Fibroblast of peridontal ligament (primary cell): Measurements from ENCODE around the gene HMCES.
A peak's percentile ranks its signal among the peaks of the same experiment; 100 is the strongest.
"Not testable (repeated sequence)": the region's sequence is repeated elsewhere in the genome, so short reads cannot be mapped to it uniquely, and the experiment has no call there.

Experiments used
- DNase-seq: peaks from one replicate; pipeline ENCODE4 v3.0.0-alpha.2; 2010; ENCODE audit errors: extremely low read depth

Gene HMCES

DNA sequence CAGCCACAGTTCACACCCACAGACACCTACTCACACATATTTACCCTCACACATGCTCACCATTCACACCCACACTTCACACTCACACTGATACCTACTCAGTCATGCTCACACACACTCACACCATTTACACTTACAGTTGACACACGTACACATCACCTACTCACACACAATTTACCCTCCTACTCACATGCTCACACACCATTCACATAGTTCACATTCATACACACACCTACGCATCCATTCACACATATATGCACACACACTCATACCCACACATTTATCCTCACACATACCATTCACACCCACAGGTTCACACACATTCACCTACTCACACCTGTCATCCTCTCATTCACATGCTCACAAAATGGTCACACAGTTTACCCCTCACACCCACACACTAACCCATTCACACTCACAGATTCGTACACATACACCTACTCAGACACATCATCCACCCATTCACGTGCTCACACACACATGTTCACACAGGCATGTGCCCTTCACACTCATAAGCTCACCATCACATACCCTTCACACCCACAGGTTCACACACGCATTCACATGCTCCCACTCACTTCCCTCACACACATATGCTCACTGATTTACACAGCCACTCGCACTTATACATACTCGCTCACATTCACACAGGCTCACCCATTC lies 42.3 kb downstream of the HMCES start:
- no peak for DNase-seq

DNA sequence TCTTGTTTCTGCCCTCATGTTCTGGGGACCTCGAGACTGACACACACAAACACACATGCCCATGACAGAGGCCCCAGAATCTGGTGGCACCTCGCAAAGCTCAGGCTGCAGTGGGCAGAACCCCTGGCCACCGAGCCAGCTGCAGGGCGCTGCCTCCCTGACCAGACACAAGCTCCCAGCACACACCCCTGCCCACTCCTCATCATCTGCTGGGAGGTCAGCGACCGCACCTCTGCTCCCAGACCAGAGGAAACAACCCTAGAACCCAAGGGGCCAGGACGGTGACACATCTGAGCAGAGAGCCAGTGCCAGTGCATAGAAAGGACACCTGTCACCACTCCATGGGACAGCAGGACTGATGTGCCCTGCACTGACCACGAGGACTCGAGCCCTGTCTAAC lies 43.2 kb downstream of the HMCES start:
- DNase-seq: no peak

DNA sequence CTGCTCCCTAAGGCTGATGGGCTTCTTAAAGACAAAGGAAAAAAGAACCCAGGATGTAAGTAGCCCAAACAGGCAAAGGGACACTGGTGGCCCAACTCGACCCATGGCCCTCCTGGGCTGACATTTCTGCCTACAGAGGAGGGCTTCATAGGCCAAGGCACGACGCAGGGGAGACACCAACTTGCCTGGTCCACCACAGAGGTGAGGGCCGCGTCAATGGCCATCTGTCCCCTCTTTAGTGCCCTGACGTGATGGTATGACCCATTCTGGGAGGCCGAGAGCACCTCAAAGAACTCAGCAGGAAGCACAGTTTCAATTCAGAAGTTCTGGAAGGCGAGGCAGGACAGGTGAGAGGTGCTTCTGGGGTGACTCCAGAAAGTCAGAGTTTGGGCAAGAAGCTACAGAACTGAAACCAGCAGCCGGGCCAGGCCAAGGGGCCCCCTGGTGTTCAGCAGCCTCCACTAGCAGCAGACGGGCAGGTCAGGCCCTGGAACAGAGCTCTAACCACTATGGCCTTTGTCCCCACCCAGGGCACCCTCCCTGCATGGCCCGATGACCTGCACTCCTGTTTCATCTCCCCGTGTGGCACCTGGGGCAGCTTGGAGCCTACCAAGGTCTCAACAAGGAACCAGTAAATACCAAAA lies 45.1 kb downstream of the HMCES start:
- DNase-seq: no peak

DNA sequence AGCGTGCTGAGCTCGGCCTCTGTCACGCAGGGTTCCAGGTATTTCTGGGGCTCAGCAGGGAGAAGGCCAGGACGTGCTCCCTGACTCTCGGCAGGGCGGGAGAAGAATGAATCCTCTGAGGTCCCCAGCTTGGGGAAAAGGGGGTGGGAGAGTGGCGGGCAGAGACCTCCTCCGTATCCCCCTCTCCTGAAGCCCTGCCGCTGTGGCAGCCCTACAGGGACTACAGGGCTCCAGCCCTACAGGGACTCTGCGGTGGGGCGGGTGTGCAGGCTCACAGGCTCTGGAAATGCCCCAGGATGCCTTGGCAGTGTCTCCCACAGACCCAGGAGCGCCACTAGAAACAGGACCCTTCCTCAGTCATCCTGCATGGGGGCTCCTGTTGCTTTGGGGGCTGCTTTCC lies 46.2 kb downstream of the HMCES start:
- no peak for DNase-seq

DNA sequence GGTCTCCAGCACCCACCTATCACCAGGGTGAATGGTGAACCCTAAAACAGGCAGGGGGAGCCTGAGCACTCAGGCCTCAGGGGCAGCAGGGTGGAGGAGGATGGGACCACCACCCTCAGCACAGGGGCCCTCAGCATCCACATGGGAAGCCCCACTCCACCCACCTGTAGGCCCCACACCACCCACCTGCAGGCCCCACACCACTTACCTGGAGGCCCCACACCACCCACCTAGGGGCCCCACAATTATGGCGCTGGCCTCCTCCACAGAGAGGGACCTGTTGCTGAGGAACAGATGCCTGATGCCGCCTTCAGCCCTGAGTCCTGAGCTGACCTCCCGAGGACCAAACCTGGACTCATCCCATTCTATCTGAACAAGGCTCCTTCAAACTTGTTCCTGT lies 46.7 kb downstream of the HMCES start:
- no peak for DNase-seq

DNA sequence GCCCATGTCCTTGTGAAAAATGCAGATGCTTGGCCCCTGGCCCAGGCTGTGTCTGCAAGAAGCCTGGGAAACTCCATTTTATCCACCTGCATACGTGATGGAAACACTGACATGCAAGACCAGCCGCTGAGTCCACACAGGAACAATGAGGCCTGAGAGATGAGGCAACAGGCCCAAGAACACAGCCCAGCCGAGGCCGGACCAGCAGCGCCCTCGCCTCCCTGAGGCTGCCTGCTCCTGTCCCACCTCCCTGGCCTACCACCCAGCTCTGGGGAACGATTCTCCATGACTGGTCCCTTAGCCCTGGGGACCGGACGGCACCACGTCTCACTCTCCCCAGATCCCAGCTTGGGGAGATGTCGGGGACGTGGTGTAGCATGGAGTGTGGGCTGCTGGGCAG lies 47.5 kb downstream of the HMCES start:
- DNase-seq: no peak

DNA sequence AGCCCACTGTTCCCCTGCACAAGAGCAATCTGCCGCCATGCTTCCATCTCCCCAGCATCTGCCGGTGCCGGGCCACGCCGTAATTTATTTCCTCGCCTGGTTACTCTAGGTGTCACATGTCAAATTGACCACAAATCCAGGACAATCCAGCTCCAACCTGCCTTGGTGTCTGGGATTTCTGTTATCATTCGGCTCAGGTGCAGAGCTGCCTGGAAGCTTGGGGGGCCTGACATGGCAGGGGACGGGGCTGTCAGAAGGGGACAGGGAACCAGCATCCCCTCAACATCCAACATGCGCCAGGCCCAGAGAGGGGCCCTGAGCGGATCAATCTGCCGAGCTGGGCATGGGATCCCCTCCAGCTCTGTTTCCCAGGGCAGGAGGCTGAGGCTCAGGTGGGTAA lies 47.9 kb downstream of the HMCES start:
- no peak for DNase-seq

DNA sequence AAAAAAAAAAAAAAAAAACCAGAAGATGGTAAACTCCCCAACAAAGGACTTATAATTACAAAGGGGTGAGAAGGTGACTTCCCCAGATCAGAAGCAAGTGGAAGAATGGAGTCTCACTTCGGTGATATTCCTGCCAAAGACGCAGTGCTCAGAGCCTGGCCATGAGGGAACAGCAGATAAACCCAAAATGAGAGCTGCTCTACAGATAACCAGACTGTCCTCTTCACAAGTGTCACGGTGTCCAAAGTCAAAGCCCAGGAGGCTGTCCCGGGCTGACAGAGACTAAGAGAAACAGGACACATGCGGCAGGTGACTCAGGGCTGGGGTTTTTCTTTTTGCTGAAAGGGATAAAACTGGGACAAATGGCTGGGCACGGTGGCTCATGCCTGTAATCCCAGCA lies 48.8 kb downstream of the HMCES start:
- DNase-seq: no peak

DNA sequence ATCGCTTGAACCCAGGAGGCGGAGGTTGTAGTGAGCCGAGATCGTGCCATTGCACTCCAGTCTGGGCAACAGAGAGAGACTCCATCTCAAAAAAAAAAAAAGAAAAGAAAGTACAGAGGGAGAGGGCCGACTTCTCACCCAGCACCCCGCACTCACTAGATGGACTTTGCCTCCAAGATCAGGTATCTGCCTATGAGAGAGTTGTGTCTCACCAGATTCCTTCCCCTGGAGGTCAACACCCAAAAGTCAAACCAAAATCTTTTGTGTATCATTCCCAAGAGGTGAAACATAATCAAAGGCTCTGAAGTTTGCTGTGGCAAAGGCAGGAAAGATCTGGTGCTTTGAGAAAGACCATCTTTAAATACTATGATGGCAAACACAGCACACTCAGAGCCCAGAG lies 51.2 kb downstream of the HMCES start:
- DNase-seq: no peak

DNA sequence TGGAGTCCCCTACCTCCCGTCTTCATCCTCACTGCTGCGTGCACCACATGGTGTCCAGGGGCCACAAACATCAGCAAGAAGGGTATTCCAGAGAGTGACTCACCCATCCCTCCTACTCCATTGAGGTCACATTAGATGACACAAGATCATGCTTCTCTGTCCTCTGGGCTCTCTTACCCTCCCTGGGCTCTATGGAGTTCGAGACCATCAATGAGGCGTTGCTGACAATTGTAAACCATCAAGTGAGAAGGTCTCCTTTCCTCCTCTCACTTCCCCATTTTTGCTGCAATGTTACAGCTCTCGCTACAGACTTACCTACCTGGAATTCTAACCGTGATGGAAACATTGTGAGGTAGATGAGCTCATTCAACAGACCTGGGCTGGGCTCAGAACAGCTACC lies 51.7 kb downstream of the HMCES start:
- no peak for DNase-seq

DNA sequence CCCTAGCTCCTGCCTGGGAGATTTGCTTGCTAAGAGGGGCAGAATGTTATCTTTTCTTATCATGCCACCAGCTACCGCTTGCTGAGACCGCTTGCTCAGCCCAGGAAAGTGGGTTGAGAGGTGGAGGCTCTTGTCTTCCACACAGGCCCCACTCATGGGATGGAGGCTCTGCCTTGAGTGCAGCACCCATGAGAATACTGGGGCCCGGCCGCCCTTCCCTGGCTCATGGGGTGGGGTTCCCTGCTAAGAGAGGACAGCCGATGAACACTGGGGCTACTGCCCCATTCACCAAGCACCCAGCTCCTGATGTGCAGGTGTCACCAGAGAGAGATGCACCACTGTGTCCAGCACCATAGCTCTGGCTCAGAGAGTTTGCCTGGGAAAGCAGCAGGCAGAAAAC lies 55.2 kb downstream of the HMCES start:
- no peak for DNase-seq

DNA sequence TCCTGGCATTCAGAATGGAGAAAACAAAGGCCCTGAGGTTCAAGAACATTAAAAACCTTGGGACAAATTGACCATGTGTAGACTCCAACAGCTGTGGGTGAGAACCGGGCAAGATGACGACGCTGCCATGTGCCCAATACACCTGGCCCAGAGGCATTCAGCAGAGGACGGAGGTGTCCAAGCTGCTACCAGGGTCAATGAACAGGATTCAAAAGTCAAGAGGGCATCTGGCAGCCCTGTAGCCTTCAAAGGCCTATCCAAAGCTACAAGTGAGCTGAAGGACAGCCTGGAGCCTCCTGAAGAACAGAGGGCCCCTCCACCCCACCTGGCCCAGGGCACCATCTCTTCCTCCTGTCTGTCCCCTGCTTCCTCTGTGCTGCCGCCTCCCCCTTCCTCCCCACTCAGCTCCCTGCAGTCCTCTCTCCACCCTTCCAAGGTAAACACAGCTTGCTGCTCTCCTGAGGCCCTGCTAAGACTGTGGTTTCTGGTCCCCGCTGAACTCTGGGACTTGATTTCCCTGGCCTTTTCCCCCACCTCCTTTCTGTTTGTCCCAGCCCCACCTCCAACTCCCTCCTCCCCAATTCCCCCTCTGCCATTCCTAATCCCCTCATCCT lies 57.5 kb downstream of the HMCES start:
- DNase-seq: no peak

DNA sequence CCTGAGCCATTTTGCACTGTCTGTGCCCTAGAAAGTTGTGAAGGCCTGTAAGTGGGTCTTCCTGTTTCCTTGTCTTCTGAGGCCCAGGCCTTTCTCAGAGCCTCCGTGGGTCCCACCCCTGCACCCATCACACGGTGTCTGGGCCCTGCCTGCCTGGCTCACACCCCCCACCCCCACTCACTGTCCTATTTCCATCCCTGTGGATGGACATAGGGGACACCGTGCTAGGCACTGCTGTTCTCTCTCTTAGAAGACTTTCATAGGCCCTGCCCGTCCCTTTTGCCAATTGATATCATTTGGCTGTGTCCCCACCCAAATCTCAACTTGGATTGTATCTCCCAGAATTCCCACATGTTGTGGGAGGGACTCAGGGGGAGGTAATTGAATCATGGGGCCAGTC lies 59.0 kb downstream of the HMCES start:
- not testable (repeated sequence) for DNase-seq

DNA sequence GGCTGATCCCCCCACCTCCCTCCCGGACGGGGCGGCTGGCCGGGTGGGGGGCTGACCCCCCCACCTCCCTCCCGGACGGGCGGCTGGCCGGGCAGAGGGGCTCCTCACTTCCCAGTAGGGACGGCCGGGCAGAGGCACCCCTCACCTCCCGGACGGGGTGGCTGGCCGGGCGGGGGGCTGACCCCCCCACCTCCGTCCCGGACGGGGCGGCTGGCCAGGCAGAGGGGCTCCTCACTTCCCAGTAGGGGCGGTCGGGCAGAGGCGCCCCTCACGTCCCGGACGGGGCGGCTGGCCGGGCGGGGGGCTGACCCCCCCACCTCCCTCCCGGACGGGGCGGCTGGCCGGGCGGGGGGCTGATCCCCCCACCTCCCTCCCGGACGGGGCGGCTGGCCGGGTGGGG lies 60.5 kb downstream of the HMCES start:
- DNase-seq: not testable (repeated sequence)

DNA sequence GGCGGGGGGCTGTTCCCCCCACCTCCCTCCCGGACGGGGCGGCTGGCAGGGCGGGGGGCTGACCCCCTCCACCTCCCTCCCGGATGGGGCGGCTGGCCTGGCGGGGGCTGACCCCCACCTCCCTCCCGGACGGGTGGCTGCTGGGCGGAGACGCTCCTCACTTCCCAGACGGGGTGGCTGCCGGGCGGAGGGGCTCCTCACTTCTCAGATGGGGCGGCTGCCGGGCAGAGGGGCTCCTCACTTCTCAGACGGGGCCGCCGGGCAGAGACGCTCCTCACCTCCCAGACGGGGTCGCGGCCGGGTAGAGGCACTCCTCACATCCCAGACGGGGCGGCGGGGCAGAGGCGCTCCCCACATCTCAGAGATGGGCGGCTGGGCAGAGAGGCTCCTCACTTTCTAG lies 61.2 kb downstream of the HMCES start:
- DNase-seq: not testable (repeated sequence)

DNA sequence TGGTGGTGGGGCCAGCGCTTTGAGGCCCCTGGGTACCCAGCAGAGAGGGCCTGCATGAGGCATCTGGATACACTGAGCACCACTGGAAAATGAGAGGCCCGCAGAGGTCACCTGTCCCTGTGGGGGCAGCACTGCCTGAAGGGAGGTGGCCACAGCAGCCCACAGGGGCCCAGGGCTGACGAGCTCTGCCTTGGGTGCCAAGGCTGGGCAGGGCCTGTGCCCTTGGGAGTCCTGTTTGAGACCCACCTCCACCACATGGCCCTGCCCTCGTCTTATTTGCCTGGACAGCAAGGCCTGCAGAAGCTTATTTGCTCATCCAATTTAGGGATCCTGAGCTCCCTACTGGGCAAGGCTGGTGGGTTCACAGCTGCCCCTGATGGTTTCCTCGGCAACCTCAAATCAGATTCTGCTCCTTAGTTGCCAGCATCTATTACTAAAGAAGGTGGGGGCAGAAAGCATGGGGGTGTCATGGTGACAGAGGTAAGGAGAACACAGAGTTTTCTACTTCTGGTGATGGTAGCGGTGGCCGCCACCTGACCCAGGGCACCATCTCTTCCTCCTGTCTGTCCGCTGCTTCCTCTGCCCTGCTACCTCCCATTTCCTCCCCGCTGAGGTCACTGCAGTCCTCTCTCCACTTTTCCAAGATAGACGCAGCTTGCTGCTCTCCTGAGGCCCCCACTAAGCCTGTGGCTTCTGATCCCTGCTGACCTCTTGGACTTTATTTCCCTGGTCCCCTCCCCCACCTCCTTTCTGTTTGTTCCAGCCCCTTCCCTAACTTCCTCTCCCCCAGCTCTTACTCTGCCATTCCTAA lies 62.9 kb downstream of the HMCES start:
- no peak for DNase-seq

DNA sequence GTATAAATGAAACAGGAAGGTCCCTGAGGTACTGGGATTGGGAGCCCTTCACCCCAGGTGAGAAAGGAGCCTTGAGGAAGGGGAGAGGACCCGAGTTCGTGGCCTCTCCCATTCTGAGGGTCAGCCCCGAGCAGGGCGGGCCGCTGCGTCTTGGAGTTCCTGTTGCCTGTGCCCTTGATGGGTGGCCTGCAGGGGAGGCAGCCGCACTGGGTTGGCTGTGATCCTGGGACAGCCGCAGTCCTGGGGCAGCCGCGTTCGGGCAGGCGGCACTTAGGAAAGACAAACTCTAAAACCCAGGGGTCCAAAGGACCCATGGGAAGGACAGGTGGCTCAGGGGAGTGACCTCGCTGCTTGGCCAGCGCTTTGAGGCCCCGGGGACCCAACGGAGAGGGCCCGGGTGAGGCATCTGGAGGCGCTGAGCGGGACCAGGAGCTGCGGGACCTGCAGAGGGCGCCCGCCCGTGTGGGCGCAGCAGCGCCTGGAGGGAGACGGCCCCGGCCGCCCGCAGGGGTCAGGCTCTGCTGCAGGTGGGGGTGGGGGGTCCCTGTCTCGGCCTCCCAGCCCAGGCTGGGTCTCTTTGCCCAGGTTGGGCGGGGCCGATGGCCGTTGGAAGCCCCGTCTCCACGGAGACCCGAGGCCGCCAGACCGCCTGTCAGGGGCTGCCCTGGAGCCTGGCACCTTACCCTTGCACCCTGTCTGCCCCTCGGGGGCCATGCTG lies 65.1 kb downstream of the HMCES start:
- DNase-seq: no peak

DNA sequence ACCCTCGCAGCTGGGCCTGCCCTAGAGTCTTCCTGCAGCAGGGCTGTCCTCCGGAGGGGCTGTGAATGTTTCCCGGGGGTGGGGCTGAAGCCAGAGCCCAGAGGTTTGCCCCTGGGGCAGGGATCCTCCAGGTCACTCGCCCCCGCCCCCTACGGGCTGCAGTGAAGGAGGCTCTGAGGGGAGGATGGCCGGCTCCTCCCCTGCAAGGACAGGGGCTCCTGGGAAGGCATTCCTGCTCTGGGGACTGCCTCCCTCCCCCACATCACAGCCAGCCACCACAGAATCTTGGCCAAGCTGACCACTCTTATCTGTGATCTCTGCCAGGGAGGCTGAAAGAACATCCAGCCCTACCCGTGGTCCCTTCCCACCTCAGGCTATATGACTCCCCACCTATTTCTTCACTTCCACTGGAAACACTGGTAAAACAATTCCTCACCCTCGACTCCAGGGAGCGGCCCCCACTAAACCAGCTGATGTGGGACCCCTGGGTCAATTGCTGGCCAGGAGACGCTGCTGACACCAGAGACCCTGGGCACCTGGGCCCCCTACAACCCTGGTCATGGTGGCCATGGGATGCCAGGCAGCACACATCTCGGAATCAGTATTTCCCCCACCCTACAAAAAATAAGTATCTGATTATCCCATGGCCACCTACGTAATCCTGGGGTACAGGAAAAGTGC lies 66.0 kb downstream of the HMCES start:
- DNase-seq: no peak

DNA sequence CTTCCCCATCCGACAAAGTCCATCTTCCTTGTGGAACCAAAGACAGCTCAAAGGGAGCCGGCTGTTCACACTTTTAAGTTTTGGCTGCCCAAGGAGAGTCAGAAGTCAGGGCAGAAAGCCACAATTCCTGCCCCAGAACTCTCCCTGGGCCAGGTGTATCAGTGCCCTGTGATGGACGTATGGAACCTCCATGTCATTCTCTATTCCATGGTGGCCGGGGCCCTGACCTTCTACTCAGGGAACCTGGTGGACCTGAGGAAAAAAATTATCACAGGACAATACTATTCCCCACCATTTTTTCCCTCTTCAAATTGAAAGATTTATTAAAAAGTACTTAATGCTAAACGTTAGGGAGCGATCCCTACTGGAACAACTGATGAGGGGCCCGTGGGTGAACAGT lies 66.6 kb downstream of the HMCES start:
- no peak for DNase-seq

DNA sequence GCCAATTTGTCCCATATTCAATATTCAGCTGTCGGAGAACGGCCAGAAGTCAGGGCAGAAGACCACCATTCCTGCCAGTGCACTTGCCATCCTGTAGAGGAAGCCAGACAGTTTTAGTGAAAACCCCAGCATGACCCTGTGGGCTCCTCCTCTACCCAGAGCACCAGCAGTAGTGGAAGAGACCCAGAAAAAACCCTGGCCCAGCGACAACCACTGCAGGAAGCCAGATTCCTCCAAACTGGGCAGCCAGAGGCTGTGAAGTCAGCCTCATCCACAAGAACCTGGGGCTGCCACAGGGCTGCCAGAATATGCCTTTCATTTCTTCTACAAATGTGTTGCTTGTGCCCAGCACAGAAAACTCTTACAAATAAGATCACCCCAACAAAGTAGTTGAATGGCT lies 67.3 kb downstream of the HMCES start:
- peak; percentile 38 for DNase-seq

DNA sequence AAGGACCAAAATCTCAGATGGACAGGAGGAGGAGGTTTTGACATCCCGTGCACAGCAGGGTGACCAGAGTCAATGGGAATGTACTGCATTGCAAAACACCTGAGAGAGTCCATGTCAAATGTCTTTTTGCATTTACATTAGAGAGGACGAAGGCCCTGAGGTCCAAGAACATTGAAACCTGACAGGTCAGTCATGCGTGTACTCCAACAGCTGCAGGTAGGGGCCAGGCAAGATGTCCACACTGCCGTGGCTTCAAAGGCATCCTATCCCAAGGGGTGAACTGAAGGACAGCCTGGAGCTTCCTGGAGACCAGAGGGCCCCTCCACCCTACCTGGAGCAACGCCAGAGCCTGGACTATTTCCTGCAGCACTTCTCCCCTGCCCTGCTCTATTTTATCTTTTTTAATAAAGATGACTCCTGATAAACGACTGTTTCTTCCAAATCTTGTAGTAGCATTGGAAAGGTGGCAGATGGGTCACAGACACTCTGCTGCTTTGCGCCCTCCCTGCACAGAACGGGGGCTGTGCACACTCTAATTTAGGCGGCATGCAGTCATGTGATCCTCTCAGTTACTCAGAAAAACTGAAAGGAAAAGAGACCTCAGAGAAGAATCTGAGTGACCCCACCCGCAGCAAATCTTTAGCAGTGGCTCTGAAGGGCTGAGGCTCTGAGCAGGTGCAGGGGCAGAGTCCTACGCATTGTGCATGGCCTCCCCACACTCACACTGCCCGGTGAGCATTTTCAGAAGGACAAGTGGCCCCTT lies 68.2 kb downstream of the HMCES start:
- DNase-seq: no peak
